DND-41 (cell line): ENCODE measurements around the gene TNS1.

Experiments used
- EZH2 ChIP-seq: IDR thresholded peaks from 3 replicates; pipeline ENCODE4 v1.6.1; 2012; ENCODE audit warnings: borderline replicate concordance, low read depth, mild to moderate bottlenecking, moderate library complexity, low read length, inconsistent platforms; ENCODE audit not compliant: severe bottlenecking
- TF ChIP-seq, protein P1 (sequence below): IDR thresholded peaks from 2 replicates; pipeline ENCODE4 v1.5.1; 2012; ENCODE audit warnings: borderline replicate concordance, low read length, moderate library complexity, mild to moderate bottlenecking; ENCODE audit not compliant: poor library complexity, severe bottlenecking; ENCODE audit errors: extremely low read depth

DNA sequence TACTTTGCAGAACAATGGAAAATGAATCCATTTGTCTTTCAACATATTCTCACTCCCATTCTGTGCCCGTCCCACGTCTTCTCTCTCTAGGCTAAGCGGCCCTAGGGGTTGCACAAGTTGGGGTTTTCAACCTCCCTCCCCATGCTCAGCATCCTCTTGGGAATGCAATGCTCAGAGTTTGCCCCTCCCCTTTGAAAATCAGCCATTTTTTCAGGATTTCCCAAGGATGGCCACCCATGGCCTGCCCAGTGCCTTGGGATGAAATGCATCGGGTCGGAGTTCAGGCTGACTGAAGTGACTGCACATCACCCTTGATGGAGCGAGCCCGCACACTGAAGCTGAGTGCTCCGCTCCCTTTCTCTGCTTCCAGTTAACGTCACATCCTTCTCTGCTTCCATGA is 87.9 kb downstream of the TNS1 start:
- TF ChIP-seq, protein P1, sequence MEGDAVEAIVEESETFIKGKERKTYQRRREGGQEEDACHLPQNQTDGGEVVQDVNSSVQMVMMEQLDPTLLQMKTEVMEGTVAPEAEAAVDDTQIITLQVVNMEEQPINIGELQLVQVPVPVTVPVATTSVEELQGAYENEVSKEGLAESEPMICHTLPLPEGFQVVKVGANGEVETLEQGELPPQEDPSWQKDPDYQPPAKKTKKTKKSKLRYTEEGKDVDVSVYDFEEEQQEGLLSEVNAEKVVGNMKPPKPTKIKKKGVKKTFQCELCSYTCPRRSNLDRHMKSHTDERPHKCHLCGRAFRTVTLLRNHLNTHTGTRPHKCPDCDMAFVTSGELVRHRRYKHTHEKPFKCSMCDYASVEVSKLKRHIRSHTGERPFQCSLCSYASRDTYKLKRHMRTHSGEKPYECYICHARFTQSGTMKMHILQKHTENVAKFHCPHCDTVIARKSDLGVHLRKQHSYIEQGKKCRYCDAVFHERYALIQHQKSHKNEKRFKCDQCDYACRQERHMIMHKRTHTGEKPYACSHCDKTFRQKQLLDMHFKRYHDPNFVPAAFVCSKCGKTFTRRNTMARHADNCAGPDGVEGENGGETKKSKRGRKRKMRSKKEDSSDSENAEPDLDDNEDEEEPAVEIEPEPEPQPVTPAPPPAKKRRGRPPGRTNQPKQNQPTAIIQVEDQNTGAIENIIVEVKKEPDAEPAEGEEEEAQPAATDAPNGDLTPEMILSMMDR: no peak
- TF ChIP-seq EZH2: no peak
